Smooth muscle cell of the brain vasculature (primary cell): Measurements from ENCODE around the gene HSD17B3.
"Not testable (repeated sequence)": the region's sequence is repeated elsewhere in the genome, so short reads cannot be mapped to it uniquely, and the experiment has no call there.

Experiments
- DNase-seq: peaks from one replicate; pipeline ENCODE4 v3.0.0-alpha.2; 2012; ENCODE audit warnings: low read depth, low spot score

Gene HSD17B3

GRCh38 chr9:96236337-96236736, 65.6 kb downstream of the HSD17B3 start:
- DNase-seq = not testable (repeated sequence)

- no peak for DNase-seq
Measured at GRCh38 chr9:96232539-96233241, 69.3 kb downstream of the HSD17B3 start.

- DNase-seq = no peak
Measured at GRCh38 chr9:96232164-96232538, 69.8 kb downstream of the HSD17B3 start.

GRCh38 chr9:96230002-96230401, 72.0 kb downstream of the HSD17B3 start:
- DNase-seq = no peak

GRCh38 chr9:96222132-96222531, 79.8 kb downstream of the HSD17B3 start:
- DNase-seq = no peak

GRCh38 chr9:96219900-96220257, 82.1 kb downstream of the HSD17B3 start:
- no peak for DNase-seq

- DNase-seq = no peak
Measured at GRCh38 chr9:96219026-96219899, 82.7 kb downstream of the HSD17B3 start.

GRCh38 chr9:96217754-96218693, 84.0 kb downstream of the HSD17B3 start:
- no peak for DNase-seq

GRCh38 chr9:96217294-96217707, 84.7 kb downstream of the HSD17B3 start:
- no peak for DNase-seq

GRCh38 chr9:96216583-96216982, 85.4 kb downstream of the HSD17B3 start:
- DNase-seq = no peak

- DNase-seq = no peak
Measured at GRCh38 chr9:96215841-96216240, 86.1 kb downstream of the HSD17B3 start.

- no peak for DNase-seq
Measured at GRCh38 chr9:96214635-96215034, 87.3 kb downstream of the HSD17B3 start.

- no peak for DNase-seq
Measured at GRCh38 chr9:96209407-96210271, 92.3 kb downstream of the HSD17B3 start.

- no peak for DNase-seq
Measured at GRCh38 chr9:96206156-96206751, 95.7 kb downstream of the HSD17B3 start.

GRCh38 chr9:96204853-96205252, 97.1 kb downstream of the HSD17B3 start:
- no peak for DNase-seq

GRCh38 chr9:96203867-96204501, 98.0 kb downstream of the HSD17B3 start:
- no peak for DNase-seq

GRCh38 chr9:96202971-96203780, 98.8 kb downstream of the HSD17B3 start:
- DNase-seq = no peak

GRCh38 chr9:96201140-96201539, 100.8 kb downstream of the HSD17B3 start:
- DNase-seq = no peak

- DNase-seq = no peak
Measured at GRCh38 chr9:96199006-96199405, 103.0 kb downstream of the HSD17B3 start.
